Trophoblast cell (in vitro differentiated cells and primary cell): ENCODE results near the gene NEDD8.

Experiments
- DNase-seq, 2 donors: peaks; one replicate each; pipeline ENCODE4 v3.0.0-alpha.2; 2016
- H2AFZ ChIP-seq: 2 replicates; pipeline ENCODE4 v1.6.1; 2013; ENCODE audit warnings: low read length, moderate library complexity, mild to moderate bottlenecking; ENCODE audit not compliant: insufficient read depth, poor library complexity
- H2AK5ac ChIP-seq: 2 replicates; pipeline ENCODE4 v1.6.1; 2013; ENCODE audit warnings: mild to moderate bottlenecking, low read length
- H2BK120ac ChIP-seq: 2 replicates; pipeline ENCODE4 v1.6.1; 2013; ENCODE audit warnings: low read length, mild to moderate bottlenecking, moderate library complexity; ENCODE audit not compliant: insufficient read depth, poor library complexity
- H2BK12ac ChIP-seq: 2 replicates; pipeline ENCODE4 v1.6.1; 2013; ENCODE audit warnings: mild to moderate bottlenecking, low read length, moderate library complexity
- H2BK5ac ChIP-seq: 2 replicates; pipeline ENCODE4 v1.6.1; 2013; ENCODE audit warnings: low read length, low read depth, moderate library complexity, mild to moderate bottlenecking; ENCODE audit not compliant: poor library complexity
- H3K14ac ChIP-seq: 2 replicates; pipeline ENCODE4 v1.6.1; 2013; ENCODE audit warnings: mild to moderate bottlenecking, low read length
- H3K18ac ChIP-seq: 2 replicates; pipeline ENCODE4 v1.6.1; 2013; ENCODE audit warnings: mild to moderate bottlenecking, low read length
- H3K23ac ChIP-seq: 2 replicates; pipeline ENCODE4 v1.6.1; 2013; ENCODE audit warnings: low read length
- H3K27ac ChIP-seq: 2 replicates; pipeline ENCODE4 v1.5.1; 2013; ENCODE audit warnings: low read depth, mild to moderate bottlenecking, inconsistent platforms, low read length, moderate library complexity
- H3K27me3 ChIP-seq: 2 replicates; pipeline ENCODE4 v1.6.1; 2013; ENCODE audit warnings: inconsistent platforms, mild to moderate bottlenecking, low read length, moderate library complexity; ENCODE audit not compliant: insufficient read depth
- H3K36me3 ChIP-seq, 2 experiments: 1 replicate in 1 of 2; 2 replicates in 1 of 2; pipeline ENCODE4 v1.6.1; 2013; ENCODE audit warnings: low read length in 2 of 2, mild to moderate bottlenecking in 2 of 2, moderate library complexity in 1 of 2; ENCODE audit not compliant: insufficient read depth in 2 of 2, control insufficient read depth in 1 of 2
- H3K4ac ChIP-seq: 2 replicates; pipeline ENCODE4 v1.6.1; 2013; ENCODE audit warnings: low read depth, mild to moderate bottlenecking, low read length, moderate library complexity
- H3K4me1 ChIP-seq, 2 experiments: 1 replicate in 1 of 2; 2 replicates in 1 of 2; pipeline ENCODE4 v1.6.1; 2013; ENCODE audit warnings: low read length in 2 of 2, mild to moderate bottlenecking in 2 of 2, moderate library complexity in 1 of 2; ENCODE audit not compliant: insufficient read depth in 2 of 2, control insufficient read depth in 1 of 2
- H3K4me2 ChIP-seq: 2 replicates; pipeline ENCODE4 v1.6.1; 2013; ENCODE audit warnings: inconsistent platforms, mild to moderate bottlenecking, low read length, moderate library complexity
- H3K4me3 ChIP-seq: 2 replicates; pipeline ENCODE4 v1.5.1; 2013; ENCODE audit warnings: mild to moderate bottlenecking, low read depth, low read length, inconsistent platforms
- H3K79me1 ChIP-seq: one replicate; pipeline ENCODE4 v1.6.1; 2013; ENCODE audit warnings: low read length
- H3K79me2 ChIP-seq: 2 replicates; pipeline ENCODE4 v1.6.1; 2013; ENCODE audit warnings: low read length, mild to moderate bottlenecking; ENCODE audit not compliant: control insufficient read depth, insufficient read depth, poor library complexity
- H3K9ac ChIP-seq: 2 replicates; pipeline ENCODE4 v1.6.1; 2013; ENCODE audit warnings: mild to moderate bottlenecking, low read length
- H3K9me3 ChIP-seq: 2 replicates; pipeline ENCODE4 v1.6.1; 2013; ENCODE audit warnings: low read depth, mild to moderate bottlenecking, control low read depth, inconsistent platforms, low read length; ENCODE audit not compliant: insufficient read depth
- H4K12ac ChIP-seq: 2 replicates; pipeline ENCODE4 v1.6.1; 2013; ENCODE audit warnings: low read depth, mild to moderate bottlenecking, low read length, moderate library complexity
- H4K8ac ChIP-seq: 2 replicates; pipeline ENCODE4 v1.6.1; 2013; ENCODE audit warnings: low read depth, mild to moderate bottlenecking, low read length, moderate library complexity
- H4K91ac ChIP-seq: one replicate; pipeline ENCODE4 v1.6.1; 2013; ENCODE audit warnings: low read depth, mild to moderate bottlenecking, low read length, moderate library complexity
- WGBS: extraction: QIAGEN DNeasy Blood & Tissue Kit; methylation state at CpG from one replicate; pipeline ENCODE4 v1.1.7; 2013; ENCODE audit warnings: missing lambda C conversion rate; ENCODE audit not compliant: insufficient read length, insufficient coverage; ENCODE audit errors: extremely low coverage; 5-methylcytosine and 5-hydroxymethylcytosine counted together

Gene NEDD8

GRCh38 chr14:24184104-24184970 is 47.8 kb downstream of the NEDD8 start:
- Histone ChIP-seq H3K4me2 (no peak overlapping the region), H3K18ac (no peak overlapping the region), H2AK5ac (no peak overlapping the region), H3K4ac (no peak overlapping the region), H2BK5ac (no peak overlapping the region), H3K27me3 (no peaks in the 10 kb centered on the region), H2AFZ (no peak overlapping the region), H3K4me1 (peaks cover 0 to 2% of the 10 kb centered on the region in 2 experiments), H3K4me3 (no peak overlapping the region), H2BK12ac (no peak overlapping the region), H3K14ac (no peak overlapping the region), H4K12ac (no peak overlapping the region), H3K9me3 (no peaks in the 10 kb centered on the region), H3K9ac (no peak overlapping the region), H2BK120ac (no peak overlapping the region), H3K36me3 (peaks cover 67 to 78% of the 10 kb centered on the region in 2 experiments), H4K8ac (no peak overlapping the region), H3K79me2 (peaks cover 4% of the 10 kb centered on the region), H4K91ac (no peak overlapping the region), H3K23ac (no peak overlapping the region), H3K27ac (no peak overlapping the region), H3K79me1 (peaks cover 4% of the 10 kb centered on the region)
- no CpG with 5 or more reads among the region's 19 CpGs for WGBS
- no peak for DNase-seq

GRCh38 chr14:24183014-24183481 is 49.1 kb downstream of the NEDD8 start:
- Histone ChIP-seq H3K18ac (no peak overlapping the region), H2BK5ac (no peak overlapping the region), H2AK5ac (no peak overlapping the region), H4K91ac (no peak overlapping the region), H3K9ac (no peak overlapping the region), H3K14ac (no peak overlapping the region), H3K4me3 (no peak overlapping the region), H2AFZ (no peak overlapping the region), H3K79me1 (no peaks in the 10 kb centered on the region), H3K36me3 (peaks cover 80 to 91% of the 10 kb centered on the region in 2 experiments), H3K79me2 (no peaks in the 10 kb centered on the region), H4K8ac (no peak overlapping the region), H3K9me3 (no peaks in the 10 kb centered on the region), H3K4me2 (no peak overlapping the region), H2BK12ac (no peak overlapping the region), H3K27ac (no peak overlapping the region), H3K27me3 (no peaks in the 10 kb centered on the region), H4K12ac (no peak overlapping the region), H3K23ac (no peak overlapping the region), H3K4me1 (peaks cover 0 to 2% of the 10 kb centered on the region in 2 experiments), H2BK120ac (no peak overlapping the region), H3K4ac (no peak overlapping the region)
- DNase-seq, result no peak
- no CpG with 5 or more reads among the region's 15 CpGs for WGBS

GRCh38 chr14:24182110-24182882 is 49.9 kb downstream of the NEDD8 start:
- Histone ChIP-seq H2BK12ac (no peak overlapping the region), H4K8ac (no peak overlapping the region), H3K4ac (no peak overlapping the region), H3K4me3 (no peak overlapping the region), H3K79me1 (no peaks in the 10 kb centered on the region), H3K36me3 (peaks cover 86 to 97% of the 10 kb centered on the region in 2 experiments), H2BK120ac (no peak overlapping the region), H3K4me1 (no peaks in the 10 kb centered on the region), H4K12ac (no peak overlapping the region), H2AFZ (no peak overlapping the region), H3K27me3 (no peaks in the 10 kb centered on the region), H3K9ac (no peak overlapping the region), H3K79me2 (no peaks in the 10 kb centered on the region), H2BK5ac (no peak overlapping the region), H3K9me3 (no peaks in the 10 kb centered on the region), H3K27ac (no peak overlapping the region), H2AK5ac (no peak overlapping the region), H3K14ac (no peak overlapping the region), H3K18ac (no peak overlapping the region), H4K91ac (no peak overlapping the region), H3K23ac (no peak overlapping the region), H3K4me2 (no peak overlapping the region)
- DNase-seq, result no peak
- no CpG with 5 or more reads among the region's 14 CpGs for WGBS

- no peak overlapping the region for H2BK5ac ChIP-seq
- no peak overlapping the region for H4K91ac ChIP-seq
- no peaks in the 10 kb centered on the region for H3K4me1 ChIP-seq
- no peak overlapping the region for H3K18ac ChIP-seq
- H3K14ac ChIP-seq, result no peak overlapping the region
- H3K4me2 ChIP-seq, result no peak overlapping the region
- no peak overlapping the region for H4K12ac ChIP-seq
- no peaks in the 10 kb centered on the region for H3K9me3 ChIP-seq
- H2BK12ac ChIP-seq, result no peak overlapping the region
- no peak overlapping the region for H2BK120ac ChIP-seq
- no peak overlapping the region for H3K9ac ChIP-seq
- H3K23ac ChIP-seq, result no peak overlapping the region
- H3K4ac ChIP-seq, result no peak overlapping the region
- no peaks in the 10 kb centered on the region for H3K79me2 ChIP-seq
- H3K27me3 ChIP-seq, result no peaks in the 10 kb centered on the region
- H3K4me3 ChIP-seq, result no peak overlapping the region
- no peak for DNase-seq
- no peak overlapping the region for H4K8ac ChIP-seq
- no peak overlapping the region for H2AFZ ChIP-seq
- peaks cover 88 to 97% of the 10 kb centered on the region in 2 experiments for H3K36me3 ChIP-seq
- H3K79me1 ChIP-seq, result no peaks in the 10 kb centered on the region
- WGBS, result no CpG with 5 or more reads among the region's 19 CpGs
- H2AK5ac ChIP-seq, result no peak overlapping the region
- H3K27ac ChIP-seq, result no peak overlapping the region
Measured at GRCh38 chr14:24181371-24182077, 50.6 kb downstream of the NEDD8 start.
